ENCODE data around the gene CNTN1.

- TF ChIP-seq POLR2A (IDR thresholded peaks at IDR 0.05; ENCODE audit: insufficient read depth in 1 of 2, low read depth in 2 of 2, low read length in 2 of 2) (no peak), ZNF292 (CRISPR knock-in tag; IDR thresholded peaks at IDR 0.05; ENCODE audit: borderline replicate concordance, low read depth) (no peak), CTCF (CRISPR knock-in tag; IDR thresholded peaks at IDR 0.05) (no peak), ZBTB1 (CRISPR knock-in tag; IDR thresholded peaks at IDR 0.05; ENCODE audit: borderline replicate concordance) (no peak), CEBPB (IDR thresholded peaks at IDR 0.05; ENCODE audit: borderline replicate concordance, low read depth, low read length) (no peak)
Measured at GRCh38 chr12:40971911-40972310, 279.7 kb downstream of the CNTN1 start.

Data from HepG2 (cell line).